ENCODE results near the gene DEXI.

DNA sequence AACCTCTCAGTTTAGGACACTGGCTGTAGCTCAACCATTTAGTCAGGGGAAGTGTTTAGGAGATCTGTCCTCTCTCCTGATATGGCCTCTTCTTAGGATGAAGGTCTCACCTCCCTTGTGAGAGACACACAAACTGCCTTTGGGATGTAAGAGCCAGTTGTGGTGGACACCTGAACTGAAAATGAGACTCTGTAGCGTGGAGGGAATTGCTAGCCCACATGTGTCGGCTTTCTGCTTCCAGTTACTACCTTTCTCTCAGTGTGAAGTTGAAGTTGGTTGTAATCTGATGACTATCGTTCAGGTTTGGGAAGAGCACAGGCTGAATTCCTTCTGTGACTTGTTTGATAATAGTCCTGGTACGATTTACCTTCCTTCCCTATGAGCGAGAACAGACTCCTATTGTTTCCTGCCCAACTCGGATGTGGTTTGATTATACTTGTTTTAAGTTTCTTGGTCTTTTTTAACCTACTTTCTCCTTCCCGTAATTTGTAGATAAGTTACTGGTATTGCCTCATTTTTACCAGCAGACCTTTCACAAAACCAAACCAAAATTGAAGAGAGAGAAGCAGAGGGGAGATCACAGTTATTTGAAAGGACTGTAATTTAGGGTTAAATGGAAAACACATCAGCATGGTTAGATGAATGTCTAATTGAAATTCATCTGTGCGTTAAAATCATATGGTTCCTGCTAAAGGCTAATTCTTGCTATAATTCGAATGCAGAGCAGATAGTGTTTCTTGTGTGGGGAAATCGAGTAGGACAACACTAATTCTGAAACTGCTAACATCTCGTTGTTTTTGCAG, 45.3 kb upstream of the DEXI start:
- TF ChIP-seq POLR2A (IDR thresholded peaks at IDR 0.05) (no peak), CTCF (IDR thresholded peaks at IDR 0.05) (no peak), POLR2AphosphoS5 (IDR thresholded peaks at IDR 0.05) (no peak), EP300 (IDR thresholded peaks at IDR 0.05) (no peak)
